H54 (cell line): ENCODE measurements around the gene KDF1.
"Not testable (repeated sequence)": the region's sequence is repeated elsewhere in the genome, so short reads cannot be mapped to it uniquely, and the experiment has no call there.

ENCODE experiments used
- DNase-seq: peaks from one replicate; pipeline ENCODE4 v3.0.0; 2011; ENCODE audit warnings: low spot score, mixed read lengths; ENCODE audit not compliant: insufficient read length
- FAIRE-seq: peaks from 3 replicates; lab custom pipeline; 2011; peaks lifted over from hg19 to GRCh38; lab: Jason Lieb, UNC
- POLR2A ChIP-seq: IDR thresholded peaks from 2 replicates; pipeline ENCODE4 v1.6.1; 2011; ENCODE audit warnings: low read depth, mild to moderate bottlenecking, low read length

KDF1 gene

GRCh38 chr1:27000090-27000816, 40.0 kb upstream of the KDF1 start:
- no peak for FAIRE-seq
- no peak for TF ChIP-seq POLR2A
- DNase-seq = no peak

GRCh38 chr1:26999440-26999987, 39.2 kb upstream of the KDF1 start:
- DNase-seq (peak; percentile 82), FAIRE-seq (no peak)
- TF ChIP-seq POLR2A = no peak

- FAIRE-seq = no peak
These were observed 38.4 kb upstream of the KDF1 start for GRCh38 chr1:26998429-26999300.

GRCh38 chr1:26996665-26997064, 36.4 kb upstream of the KDF1 start:
- FAIRE-seq (no peak), DNase-seq (no peak)
- TF ChIP-seq POLR2A = no peak

More at GRCh38 chr1:26998429-26999300, 38.4 kb upstream of the KDF1 start:
- no peak for TF ChIP-seq POLR2A
- DNase-seq = no peak

- FAIRE-seq = no peak
- no peak for TF ChIP-seq POLR2A
- DNase-seq = no peak
These were observed 35.8 kb upstream of the KDF1 start for GRCh38 chr1:26996024-26996423.

- DNase-seq (no peak), FAIRE-seq (no peak)
- TF ChIP-seq POLR2A = no peak
These were observed 34.7 kb upstream of the KDF1 start for GRCh38 chr1:26994787-26995517.

- TF ChIP-seq POLR2A = no peak
- FAIRE-seq (no peak), DNase-seq (no peak)
These were observed 33.9 kb upstream of the KDF1 start for GRCh38 chr1:26994020-26994786.

DNA sequence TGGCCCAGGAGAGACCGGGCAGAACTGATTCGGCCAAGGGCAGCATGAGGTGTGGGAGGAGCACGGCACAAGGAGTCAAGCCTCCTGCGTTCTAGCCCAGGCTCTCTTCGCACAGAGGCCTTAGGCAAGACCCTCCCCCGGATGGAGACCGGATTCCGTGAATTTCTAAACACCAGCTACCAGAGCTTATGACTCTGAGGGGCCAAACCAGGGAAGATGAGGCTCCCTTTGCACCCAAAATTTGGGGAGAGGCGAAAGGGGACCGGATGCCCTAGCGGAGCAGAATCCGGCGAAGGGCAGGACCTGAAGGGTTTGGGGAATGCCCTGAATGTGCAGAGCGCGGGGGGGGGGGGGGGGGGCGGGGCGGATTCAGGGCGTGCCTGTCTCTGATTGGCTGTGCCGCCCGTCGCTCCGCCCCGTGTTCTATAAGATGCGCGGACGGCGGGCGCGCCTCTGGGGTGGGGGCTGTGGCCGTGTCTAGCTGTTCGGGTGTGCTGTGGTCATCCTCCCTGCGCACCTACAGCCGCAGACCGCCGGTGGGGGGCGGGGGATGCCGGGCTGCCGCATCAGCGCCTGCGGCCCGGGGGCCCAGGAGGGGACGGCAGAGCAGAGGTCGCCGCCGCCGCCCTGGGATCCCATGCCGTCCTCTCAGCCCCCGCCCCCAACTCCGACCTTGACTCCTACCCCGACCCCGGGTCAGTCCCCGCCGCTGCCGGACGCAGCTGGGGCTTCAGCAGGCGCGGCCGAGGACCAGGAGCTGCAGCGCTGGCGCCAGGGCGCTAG, 33.2 kb upstream of the KDF1 start, which contains the start of gene TRNP1:
Gene TRNP1 (plus strand): TSS at position 456 of the 783 bp plus-strand sequence. CDS start 95 bp downstream, at position 551.
- TF ChIP-seq POLR2A = peak; percentile 82
- FAIRE-seq (no peak), DNase-seq (peak; percentile 78)

DNA sequence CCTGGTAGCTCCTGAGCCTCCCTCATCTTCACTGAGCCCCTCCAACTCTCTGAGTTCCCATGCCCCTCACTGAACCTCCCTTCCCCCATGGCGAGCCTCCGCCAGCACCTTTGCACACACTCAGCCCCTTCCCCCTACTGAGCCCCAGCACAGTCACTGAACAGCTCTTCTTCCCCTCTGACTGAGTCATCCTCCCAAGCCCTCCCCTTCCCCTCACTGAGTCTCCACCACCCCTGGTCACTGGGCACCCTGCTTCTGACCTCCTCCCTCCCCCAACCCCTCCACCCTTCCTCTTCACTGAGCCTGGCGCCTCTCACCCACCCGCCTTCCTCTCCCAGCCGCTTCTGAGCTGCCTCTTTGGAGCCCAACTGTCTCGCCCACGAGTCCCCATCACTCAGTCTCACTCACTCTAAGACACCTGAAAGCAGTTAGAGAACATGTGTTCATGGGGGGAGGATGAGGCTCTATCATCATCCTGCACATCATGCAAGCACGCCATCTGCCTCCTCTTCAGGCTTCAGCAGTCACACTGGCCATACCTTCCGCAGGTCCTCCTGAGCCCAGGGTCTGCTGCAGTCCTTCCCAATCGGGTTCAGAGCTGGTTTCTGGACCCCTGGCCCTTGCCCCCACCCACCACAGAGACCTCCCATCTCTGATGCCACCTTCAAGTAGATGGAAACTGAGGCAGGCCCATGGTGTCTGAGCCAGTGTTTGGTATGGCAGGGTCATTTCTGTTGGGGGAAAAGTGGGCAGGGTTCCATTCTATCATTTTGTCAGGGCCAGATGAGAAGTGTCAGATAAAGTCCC, 31.2 kb upstream of the KDF1 start:
- FAIRE-seq (no peak), DNase-seq (no peak)
- no peak for TF ChIP-seq POLR2A

DNA sequence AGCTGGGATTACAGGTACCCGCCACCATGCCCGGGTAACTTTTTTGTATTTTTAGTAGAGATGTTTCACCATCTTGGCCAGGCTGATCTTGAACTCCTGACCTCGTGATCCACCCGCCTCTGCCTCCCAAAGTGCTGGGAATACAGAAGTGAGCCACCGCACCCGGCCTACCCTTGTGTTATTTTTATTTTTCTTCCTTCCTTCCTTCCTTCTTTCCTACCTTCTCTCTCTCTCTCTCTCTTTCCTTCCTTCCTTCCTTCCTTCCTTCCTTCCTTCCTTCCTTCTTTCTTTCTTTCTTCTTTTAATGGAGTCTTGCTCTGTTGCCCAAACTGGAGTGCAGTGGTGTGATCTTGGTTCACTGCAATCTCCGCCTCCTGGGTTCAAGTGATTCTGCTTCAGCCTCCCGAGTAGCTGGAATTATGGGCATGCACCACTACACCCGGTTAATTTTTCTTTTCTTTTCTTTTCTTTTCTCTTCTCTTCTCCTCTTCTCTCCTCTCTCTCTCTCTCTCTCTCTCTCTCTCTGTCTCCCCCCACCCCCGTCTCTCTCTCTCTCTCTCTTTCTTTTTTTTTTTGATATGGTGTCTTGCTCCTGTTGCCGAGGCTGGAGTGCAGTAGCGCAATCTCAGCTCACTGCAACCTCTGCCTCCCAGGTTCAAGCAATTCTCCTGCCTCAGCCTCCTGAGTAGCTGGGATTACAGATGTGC, 29.3 kb upstream of the KDF1 start:
- not testable (repeated sequence) for FAIRE-seq, DNase-seq

GRCh38 chr1:26986658-26987057, 26.4 kb upstream of the KDF1 start:
- TF ChIP-seq POLR2A = no peak
- FAIRE-seq (no peak), DNase-seq (no peak)
